BLaER1 treated with 17β-estradiol and CSF1 and Interleukin-3, amounts not matched to agents 10 nM and 100 nM (cell line): ENCODE data around the gene ATAD3C.

Source experiments
- H3K27ac ChIP-seq, 11 experiments: shearing (Covaris generic); formaldehyde crosslinking; 2 replicates each; pipeline ENCODE4 v1.8.1; 2022
- H3K27me3 ChIP-seq, 11 experiments: shearing (Covaris generic); formaldehyde crosslinking; 2 replicates each; pipeline ENCODE4 v1.8.1; 2022
- H3K36me3 ChIP-seq, 11 experiments: shearing (Covaris generic); formaldehyde crosslinking; 2 replicates each; pipeline ENCODE4 v1.8.1; 2022
- H3K4me1 ChIP-seq, 10 experiments: shearing (Covaris generic); formaldehyde crosslinking; 2 replicates each; pipeline ENCODE4 v1.8.1; 2022
- H3K4me2 ChIP-seq, 11 experiments: shearing (Covaris generic); formaldehyde crosslinking; 2 replicates each; pipeline ENCODE4 v1.8.1; 2022
- H3K4me3 ChIP-seq, 10 experiments: shearing (Covaris generic); formaldehyde crosslinking; 2 replicates each; pipeline ENCODE4 v1.8.1; 2022
- H3K9ac ChIP-seq, 11 experiments: shearing (Covaris generic); formaldehyde crosslinking; 2 replicates each; pipeline ENCODE4 v1.8.1; 2022
- H3K9me3 ChIP-seq, 11 experiments: shearing (Covaris generic); formaldehyde crosslinking; replicated peaks in 1 of 11; 2 replicates each; pipeline ENCODE4 v1.8.1; 2022
- H4K20me1 ChIP-seq, 11 experiments: shearing (Covaris generic); formaldehyde crosslinking; 2 replicates each; pipeline ENCODE4 v1.8.1; 2022
- Cebpa-rat ChIP-seq, 11 experiments: shearing (Covaris generic); IDR thresholded peaks; 2 replicates each; pipeline ENCODE4 v1.8.1; 2022

Gene ATAD3C

DNA sequence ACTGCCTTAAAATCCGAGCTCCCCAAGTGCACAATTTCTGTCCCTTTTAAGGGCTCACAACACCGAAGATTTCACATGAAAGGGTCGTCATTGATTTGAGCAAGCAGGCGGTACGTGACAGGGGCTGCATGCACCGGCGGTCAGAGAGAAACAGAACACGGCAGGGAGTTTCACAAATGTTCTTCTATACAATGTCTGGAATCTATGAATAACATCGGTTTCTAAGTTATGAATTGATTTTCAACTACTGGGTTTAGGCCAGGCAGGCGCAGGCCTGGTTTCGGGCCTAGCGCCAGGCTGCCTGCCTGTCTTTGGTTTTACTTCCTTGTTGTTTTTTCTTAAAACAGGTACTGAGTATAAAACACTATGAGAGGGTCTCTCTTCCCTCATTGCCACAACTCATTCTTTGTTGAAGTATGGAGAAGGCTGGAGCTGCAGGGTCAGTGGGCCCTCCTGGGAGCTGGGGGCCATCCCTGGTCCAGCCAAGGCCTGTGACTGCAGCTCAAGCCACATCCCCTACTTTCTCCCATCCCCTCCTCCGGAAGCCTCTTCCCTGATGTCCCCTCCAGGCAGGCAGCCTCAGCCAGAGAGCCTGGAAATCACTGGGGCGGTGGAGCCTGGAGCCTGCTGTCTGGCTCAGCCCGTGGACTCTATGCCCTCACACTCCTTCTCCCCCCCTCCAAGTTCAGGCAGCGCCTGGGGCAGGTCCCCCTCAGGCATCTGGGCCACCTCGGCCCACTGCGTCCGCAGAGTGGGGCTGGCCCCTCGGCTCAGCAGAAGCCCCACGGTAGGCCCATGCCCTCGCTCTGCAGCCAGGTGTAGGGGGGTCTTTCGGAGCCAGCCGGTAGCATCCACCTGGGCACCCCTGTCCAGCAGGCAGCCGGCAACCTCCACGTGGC, 30.8 kb upstream of the ATAD3C start:
- no peaks in the 10 kb centered on the region for H3K27me3 ChIP-seq
- peak overlapping the region in 9 of 11 experiments; percentile 1 to 58 (median 36); a peak in 12 of 22 replicates for H3K4me2 ChIP-seq
- peak overlapping the region in 9 of 11 experiments; percentile 39 to 78 (median 64); a peak in 19 of 22 replicates for H3K27ac ChIP-seq
- H3K9me3 ChIP-seq: no peaks in the 10 kb centered on the region
- peak overlapping the region; percentile 30 to 77 (median 61); a peak in 19 of 22 replicates for H3K9ac ChIP-seq
- no peaks in the 10 kb centered on the region for H3K36me3 ChIP-seq
- peaks cover 18 to 57% (median 48%) of the 10 kb centered on the region in 10 experiments for H3K4me1 ChIP-seq
- no peaks in the 10 kb centered on the region; a peak in 1 of 22 replicates for H4K20me1 ChIP-seq
- H3K4me3 ChIP-seq: no peak overlapping the region
- no peak for TF ChIP-seq Cebpa-rat (IDR thresholded peaks at IDR 0.05)

DNA sequence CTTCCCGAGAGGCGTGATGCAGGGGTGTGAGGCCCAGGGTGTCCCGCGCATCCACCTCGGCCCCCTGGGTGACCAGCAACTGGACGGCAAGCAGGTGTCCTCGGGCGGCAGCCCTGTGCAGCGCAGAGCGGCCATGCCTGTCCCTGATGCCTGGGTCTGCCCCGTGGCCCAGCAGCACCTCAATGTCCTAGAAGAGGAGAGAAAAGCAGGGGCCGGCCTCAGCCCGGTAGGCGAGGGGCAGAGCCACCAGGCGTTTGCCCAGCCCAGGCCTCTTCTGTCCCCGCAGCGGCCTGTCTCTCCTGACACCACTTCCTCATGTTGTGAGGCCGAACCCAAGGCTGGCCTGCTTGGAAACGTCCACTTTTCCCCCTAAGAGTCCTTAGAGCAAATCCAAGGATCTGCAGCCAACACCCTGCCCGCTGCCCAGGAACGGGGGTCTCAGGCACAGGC, 30.1 kb upstream of the ATAD3C start:
- Histone ChIP-seq H3K9ac (peak overlapping the region in 9 of 11 experiments; percentile 45 to 77 (median 63); a peak in 10 of 22 replicates), H3K36me3 (no peaks in the 10 kb centered on the region), H4K20me1 (no peaks in the 10 kb centered on the region; a peak in 1 of 22 replicates), H3K27ac (peak overlapping the region in 4 of 11 experiments; percentile 64 to 78 (median 72); a peak in 7 of 22 replicates), H3K4me1 (peaks cover 18 to 60% (median 48%) of the 10 kb centered on the region in 10 experiments), H3K4me2 (peak overlapping the region in 9 of 11 experiments; percentile 1 to 90 (median 36); a peak in 9 of 22 replicates), H3K4me3 (no peak overlapping the region), H3K9me3 (no peaks in the 10 kb centered on the region), H3K27me3 (no peaks in the 10 kb centered on the region)
- TF ChIP-seq Cebpa-rat (IDR thresholded peaks at IDR 0.05): no peak

DNA sequence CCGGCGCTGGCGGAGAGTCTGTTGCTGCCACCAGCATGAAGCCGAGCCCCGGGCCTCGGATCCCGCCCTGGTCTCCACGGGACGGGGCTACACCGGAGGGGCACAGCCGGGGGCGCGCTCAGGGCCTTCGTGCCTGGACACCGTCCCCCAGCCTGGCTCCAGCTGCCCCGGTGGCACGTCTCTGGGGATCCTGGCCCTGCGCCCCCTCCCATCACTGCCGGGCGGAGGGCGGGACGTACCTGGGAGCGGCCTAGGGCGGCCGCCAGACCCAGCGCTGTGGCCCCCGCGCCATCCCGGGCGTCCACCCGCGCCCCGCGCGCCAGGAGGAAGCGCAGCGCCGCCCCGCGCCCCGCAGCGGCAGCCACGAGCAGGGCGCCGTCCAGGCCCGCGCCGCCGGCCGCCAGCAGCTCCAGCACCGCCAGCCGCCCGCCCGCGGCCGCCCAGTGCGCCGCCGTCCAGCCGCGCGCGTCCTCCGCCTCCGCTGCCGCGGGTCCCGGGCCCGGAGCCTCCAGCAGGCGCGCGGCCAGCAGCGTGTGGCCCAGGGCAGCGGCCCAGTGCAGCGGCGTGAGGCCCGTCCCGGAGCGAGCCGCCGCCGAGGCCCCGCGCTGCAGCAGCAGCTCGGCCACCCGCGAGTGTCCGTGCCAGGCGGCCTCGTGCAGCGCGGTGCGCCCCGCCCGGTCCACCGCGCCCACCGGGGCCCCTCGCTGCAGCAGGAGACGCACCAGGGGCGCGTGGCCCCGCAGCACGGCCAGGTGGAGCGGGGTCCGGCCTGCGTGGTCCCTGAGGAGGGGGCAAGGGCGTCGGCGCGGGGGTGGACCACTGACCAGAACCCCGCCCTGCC, 29.5 kb upstream of the ATAD3C start:
- peaks cover 18 to 60% (median 48%) of the 10 kb centered on the region in 10 experiments for H3K4me1 ChIP-seq
- no peaks in the 10 kb centered on the region for H3K9me3 ChIP-seq
- TF ChIP-seq Cebpa-rat (IDR thresholded peaks at IDR 0.05): no peak
- no peak overlapping the region for H3K4me3 ChIP-seq
- H3K4me2 ChIP-seq: peak overlapping the region in 6 of 11 experiments; percentile 1 to 90 (median 38); a peak in 5 of 22 replicates
- peak overlapping the region in 4 of 11 experiments; percentile 70 to 77 (median 73); a peak in 4 of 22 replicates for H3K9ac ChIP-seq
- H3K27me3 ChIP-seq: no peaks in the 10 kb centered on the region
- no peaks in the 10 kb centered on the region for H3K36me3 ChIP-seq
- H4K20me1 ChIP-seq: no peaks in the 10 kb centered on the region; a peak in 1 of 22 replicates
- no peak overlapping the region for H3K27ac ChIP-seq

DNA sequence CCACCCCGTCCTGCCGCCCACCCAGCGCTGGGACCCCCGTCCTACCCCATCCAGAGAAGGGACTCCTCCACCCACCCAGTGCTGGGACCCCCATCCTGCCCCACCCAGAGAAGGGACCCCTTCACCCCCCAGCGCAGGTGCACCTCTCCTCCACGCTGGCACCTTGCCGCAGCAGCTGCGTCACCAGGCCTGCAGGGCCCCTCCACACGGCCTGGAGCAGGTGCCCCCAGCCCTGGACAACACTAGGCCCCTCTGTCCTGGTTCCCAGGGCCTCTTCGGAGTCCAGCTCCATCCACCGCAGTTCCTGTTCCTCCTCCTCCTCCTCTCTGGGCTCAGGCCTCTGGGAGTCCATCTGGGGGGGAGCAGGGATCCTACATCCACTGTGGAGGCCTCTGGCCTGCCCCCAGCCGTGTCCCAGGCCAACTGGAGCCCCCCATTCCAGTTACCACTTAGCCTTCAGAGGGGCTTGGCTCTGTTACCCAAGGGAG, 28.8 kb upstream of the ATAD3C start:
- H3K27me3 ChIP-seq: peaks cover 0 to under 1% (median 0%) of the 10 kb centered on the region in 11 experiments; a peak in 1 of 22 replicates
- TF ChIP-seq Cebpa-rat (IDR thresholded peaks at IDR 0.05): no peak
- peak overlapping the region; percentile 35 to 90 (median 73); a peak in 21 of 22 replicates for H3K4me2 ChIP-seq
- peaks cover 18 to 64% (median 49%) of the 10 kb centered on the region in 10 experiments for H3K4me1 ChIP-seq
- H4K20me1 ChIP-seq: no peaks in the 10 kb centered on the region; a peak in 1 of 22 replicates
- H3K9ac ChIP-seq: peak overlapping the region in 10 of 11 experiments; percentile 9 to 73 (median 49); a peak in 16 of 22 replicates
- peak overlapping the region in 1 of 10 experiments; percentile 7; a peak in 1 of 20 replicates for H3K4me3 ChIP-seq
- no peaks in the 10 kb centered on the region for H3K36me3 ChIP-seq
- H3K9me3 ChIP-seq: no peaks in the 10 kb centered on the region
- peak overlapping the region in 7 of 11 experiments; percentile 34 to 68 (median 58); a peak in 12 of 22 replicates for H3K27ac ChIP-seq

DNA sequence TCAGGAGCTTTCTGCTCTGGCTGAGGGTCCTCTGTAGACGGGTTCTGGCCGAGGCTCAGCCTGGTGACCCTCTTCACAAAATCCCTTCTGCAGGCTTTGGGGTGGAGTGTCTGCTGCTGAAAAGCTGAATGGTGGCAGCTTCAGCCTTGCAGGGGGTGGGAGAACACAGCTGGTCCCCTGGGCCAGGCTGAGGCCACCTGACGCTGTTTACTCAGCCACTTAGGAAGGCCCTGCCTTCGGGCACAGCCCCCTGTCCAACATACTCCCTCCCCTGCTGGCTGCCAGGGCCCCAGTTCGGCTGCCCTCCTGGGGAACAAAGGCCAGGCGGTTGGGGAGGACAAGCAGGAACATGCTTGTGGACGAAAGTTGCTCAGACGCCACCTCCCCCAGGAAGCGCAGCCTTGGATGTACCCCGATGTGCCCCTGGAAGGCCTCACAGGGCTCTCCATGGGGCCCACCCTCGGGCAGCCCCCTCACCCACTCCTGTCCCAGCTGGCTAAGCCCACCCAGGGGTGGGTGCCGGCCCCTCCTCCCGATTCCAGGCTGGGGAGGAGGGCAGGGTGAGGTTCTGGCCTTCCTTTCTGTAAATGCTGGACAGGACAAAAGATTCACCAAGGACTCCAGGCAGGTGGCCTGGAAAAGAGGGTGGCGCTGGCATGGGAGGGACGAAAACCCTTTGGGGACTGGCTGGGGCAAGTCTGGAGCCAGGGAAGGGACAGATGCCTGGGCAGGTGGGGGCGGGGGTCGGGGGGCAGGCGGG, 28.2 kb upstream of the ATAD3C start, which contains the start of gene ANKRD65:
ANKRD65 (minus strand) TSS at position 130 of the 760 bp plus-strand sequence. CDS start 271 bp downstream, outside the sequence.
- peak within 1 kb of the TSS in 1 of 10 experiments; percentile 7; a peak in 1 of 20 replicates for H3K4me3 ChIP-seq
- TF ChIP-seq Cebpa-rat (IDR thresholded peaks at IDR 0.05): no peak
- no peaks in the 10 kb centered on the region for H3K9me3 ChIP-seq
- peak within 1 kb of the TSS in 8 of 11 experiments; percentile 34 to 75 (median 58); a peak in 16 of 22 replicates for H3K27ac ChIP-seq
- peaks cover 19 to 70% (median 55%) of the 10 kb centered on the region in 10 experiments for H3K4me1 ChIP-seq
- H3K36me3 ChIP-seq: no peaks in the 10 kb centered on the region
- H3K27me3 ChIP-seq: peaks cover 0 to 7% (median 0%) of the 10 kb centered on the region in 11 experiments; a peak in 5 of 22 replicates
- H3K4me2 ChIP-seq: peak within 1 kb of the TSS; percentile 38 to 90 (median 82); a peak in 21 of 22 replicates
- no peaks in the 10 kb centered on the region; a peak in 1 of 22 replicates for H4K20me1 ChIP-seq
- peak within 1 kb of the TSS in 10 of 11 experiments; percentile 9 to 73 (median 50); a peak in 17 of 22 replicates for H3K9ac ChIP-seq

DNA sequence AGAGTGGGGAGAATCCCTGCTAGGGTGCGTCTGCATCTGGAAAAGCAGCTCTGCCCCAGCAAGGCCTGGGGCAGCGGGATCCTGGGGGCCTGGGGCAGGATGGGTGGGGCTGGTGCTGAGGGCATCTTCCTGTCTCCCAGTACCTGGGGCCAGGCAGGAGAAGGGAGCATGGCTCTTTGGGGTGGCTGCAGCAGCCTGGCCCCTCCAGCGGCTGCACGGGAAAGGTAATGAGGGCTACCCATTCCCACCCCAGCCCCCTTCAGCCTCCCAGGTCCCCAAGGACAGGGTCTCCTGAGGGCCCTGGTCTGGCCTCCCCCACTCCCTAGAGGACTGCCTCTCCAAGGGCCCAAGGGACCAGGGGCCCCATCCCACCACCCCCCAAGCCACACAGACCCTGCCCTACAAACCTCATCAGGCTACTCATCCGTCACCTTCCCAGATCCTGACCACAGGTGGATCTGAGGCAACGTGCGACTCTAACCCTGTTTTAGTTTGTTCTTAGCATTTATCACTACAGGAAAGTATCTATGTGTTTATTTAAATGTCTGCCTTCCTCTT, 27.5 kb upstream of the ATAD3C start:
- TF ChIP-seq Cebpa-rat (IDR thresholded peaks at IDR 0.05): no peak
- peak overlapping the region; percentile 52 to 90 (median 82) for H3K4me2 ChIP-seq
- H3K4me3 ChIP-seq: no peak overlapping the region; a peak in 1 of 20 replicates
- no peaks in the 10 kb centered on the region for H3K9me3 ChIP-seq
- peaks cover 0 to 12% (median 0%) of the 10 kb centered on the region in 11 experiments; a peak in 5 of 22 replicates for H3K27me3 ChIP-seq
- H3K27ac ChIP-seq: peak overlapping the region in 9 of 11 experiments; percentile 25 to 75 (median 59); a peak in 16 of 22 replicates
- no peaks in the 10 kb centered on the region; a peak in 1 of 22 replicates for H4K20me1 ChIP-seq
- H3K4me1 ChIP-seq: peaks cover 23 to 75% (median 60%) of the 10 kb centered on the region in 10 experiments
- H3K36me3 ChIP-seq: no peaks in the 10 kb centered on the region
- H3K9ac ChIP-seq: peak overlapping the region in 6 of 11 experiments; percentile 19 to 52 (median 40); a peak in 8 of 22 replicates
